HCT116 (cell line): ENCODE measurements around the gene SDK1. TPM values are rescaled to one million over a fixed set of nuclear protein-coding genes. Genes with fewer than 3 reads are reported as not detected.

Experiments
- ATAC-seq: fragments of 200-7000 bp; cut with Tn5 transposase; 2 replicates; pipeline ENCODE4 v1.9.1; 2020; ENCODE audit warnings: mild to moderate bottlenecking, moderate library complexity
- BruUV-seq: library from RNA; stranded (reverse); fragments of 400-500 nt; replicated peaks from 2 replicates; lab custom pipeline; 2021; lab: Mats Ljungman, UMichigan
- CTCF ChIA-PET: fragments of 300-600 bp; sonication (Branson Sonifier 250); formaldehyde crosslinking; loops from one replicate; lab custom pipeline; 2021; ENCODE audit warnings: antibody characterized with exemption; lab: Charles Lee
- POLR2A ChIA-PET: fragments of 300-600, 350-600 bp; sonication (Branson Sonifier 250); formaldehyde crosslinking; loops from one replicate; lab custom pipeline; 2021; ENCODE audit warnings: antibody characterized with exemption; lab: Charles Lee
- RAD21 ChIA-PET, 2 experiments: fragments of 300-600 bp; sonication (Branson Sonifier 250); formaldehyde crosslinking; loops; one replicate each; lab custom pipeline; 2023; ENCODE audit warnings: low total read pairs in 2 of 2; ENCODE audit not compliant: uncharacterized antibody in 2 of 2, unreplicated experiment in 2 of 2, low non-redundant PET in 1 of 2; lab: Charles Lee
- DNase-seq: peaks from one replicate; pipeline ENCODE4 v3.0.0-alpha.2; 2010; ENCODE audit warnings: low read depth, low spot score
- H2AFZ ChIP-seq: fragments of 200-600 bp; shearing (Covaris generic), sonication (generic); 2 replicates; pipeline ENCODE4 v1.6.1; 2017; ENCODE audit warnings: low read depth, mixed run types, mixed read lengths, antibody characterized with exemption, low read length; ENCODE audit not compliant: poor library complexity, severe bottlenecking
- H3K27ac ChIP-seq: 2 replicates; pipeline ENCODE4 v1.5.1; 2012; ENCODE audit warnings: low read depth, low read length
- H3K27me3 ChIP-seq: fragments of 200-600 bp; sonication (generic); 2 replicates; pipeline ENCODE4 v1.6.1; 2016; ENCODE audit warnings: mixed run types, low read length, mixed read lengths; ENCODE audit not compliant: insufficient read depth
- H3K36me3 ChIP-seq, 2 experiments: fragments of 200-500 bp in 1 of 2; fragments of 200-600 bp in 1 of 2; sonication (Bioruptor generic) in 1 of 2; sonication (generic) in 1 of 2; 2 replicates each; pipeline versions ENCODE4 v1.5.1 to v1.6.1; 2014 to 2016; ENCODE audit warnings: low read length in 2 of 2, inconsistent platforms in 1 of 2, mixed read lengths in 1 of 2, mixed run types in 1 of 2; ENCODE audit not compliant: insufficient read depth in 2 of 2, control insufficient read depth in 1 of 2
- H3K4me1 ChIP-seq, 2 experiments: fragments of 200-600 bp in 1 of 2; sonication (generic) in 1 of 2; 2 replicates each; pipeline versions ENCODE4 v1.5.1 to v1.6.1; 2012 to 2017; ENCODE audit warnings: low read length in 2 of 2, inconsistent platforms in 1 of 2, mild to moderate bottlenecking in 1 of 2, mixed read lengths in 1 of 2, mixed run types in 1 of 2, moderate library complexity in 1 of 2; ENCODE audit not compliant: insufficient read depth in 2 of 2, control insufficient read depth in 1 of 2
- H3K4me2 ChIP-seq: fragments of 200-600 bp; sonication (generic); 2 replicates; pipeline ENCODE4 v1.6.1; 2017; ENCODE audit warnings: mixed run types, low read length, mixed read lengths
- H3K4me3 ChIP-seq, 2 experiments: fragments of 200-600 bp in 1 of 2; sonication (generic) in 1 of 2; replicated peaks in 1 of 2; 2 replicates each; pipeline ENCODE4 v1.5.1; 2011 to 2016; ENCODE audit warnings: low read length in 2 of 2, control low read depth in 1 of 2, low read depth in 1 of 2, mild to moderate bottlenecking in 1 of 2, mixed read lengths in 1 of 2, mixed run types in 1 of 2
- H3K79me2 ChIP-seq: fragments of 200-600 bp; sonication (generic); 2 replicates; pipeline ENCODE4 v1.6.1; 2017; ENCODE audit warnings: mild to moderate bottlenecking, mixed run types, low read length, moderate library complexity, mixed read lengths; ENCODE audit not compliant: insufficient read depth
- H3K9ac ChIP-seq: fragments of 200-600 bp; sonication (generic); 2 replicates; pipeline ENCODE4 v1.6.1; 2016; ENCODE audit warnings: low read length, mixed read lengths
- H3K9me2 ChIP-seq: fragments of 200-600 bp; sonication (generic), shearing (Covaris generic); 2 replicates; pipeline ENCODE4 v1.6.1; 2017; ENCODE audit warnings: mixed run types, mild to moderate bottlenecking, moderate library complexity; ENCODE audit not compliant: insufficient read depth
- H3K9me3 ChIP-seq, 2 experiments: fragments of 200-500 bp in 1 of 2; fragments of 200-600 bp in 1 of 2; sonication (Bioruptor generic) in 1 of 2; sonication (generic) in 1 of 2; 2 replicates each; pipeline ENCODE4 v1.6.1; 2014 to 2017; ENCODE audit warnings: low read length in 2 of 2, mixed read lengths in 2 of 2, inconsistent platforms in 1 of 2, low read depth in 1 of 2, mild to moderate bottlenecking in 1 of 2, mixed run types in 1 of 2, moderate library complexity in 1 of 2; ENCODE audit not compliant: control insufficient read depth in 1 of 2, insufficient read depth in 1 of 2
- H4K20me1 ChIP-seq: fragments of 200-600 bp; sonication (generic), shearing (Covaris generic); 2 replicates; pipeline ENCODE4 v1.6.1; 2017; ENCODE audit warnings: mixed run types, mild to moderate bottlenecking, moderate library complexity; ENCODE audit not compliant: insufficient read depth
- CBX3 ChIP-seq: IDR thresholded peaks from 2 replicates; pipeline ENCODE4 v1.6.1; 2012; ENCODE audit warnings: low read depth
- CEBPB ChIP-seq: IDR thresholded peaks from 2 replicates; pipeline ENCODE4 v1.6.1; 2012; ENCODE audit warnings: low read depth
- EZH2 ChIP-seq: fragments of 200-600 bp; sonication (generic); IDR thresholded peaks from 2 replicates; pipeline ENCODE4 v1.6.1; 2017; ENCODE audit warnings: antibody characterized with exemption, mixed run types
- EZH2phosphoT487 ChIP-seq: fragments of 200-600 bp; IDR thresholded peaks from 2 replicates; pipeline ENCODE4 v1.6.1; 2018; ENCODE audit warnings: antibody characterized with exemption, borderline replicate concordance
- FOSL1 ChIP-seq: IDR thresholded peaks from 2 replicates; pipeline ENCODE4 v1.6.1; 2012; ENCODE audit warnings: low read depth
- POLR2A ChIP-seq: IDR thresholded peaks from 2 replicates; pipeline ENCODE4 v1.7.0; 2011; ENCODE audit warnings: borderline replicate concordance; ENCODE audit not compliant: insufficient read depth, insufficient read length; ENCODE audit errors: extremely low read depth
- POLR2AphosphoS5 ChIP-seq: IDR thresholded peaks from 2 replicates; pipeline ENCODE4 v1.6.1; 2011; ENCODE audit warnings: mild to moderate bottlenecking, low read depth, low read length, moderate library complexity
- SRF ChIP-seq: IDR thresholded peaks from 2 replicates; pipeline ENCODE4 v1.6.1; 2012; ENCODE audit warnings: low read depth
- TCF7L2 ChIP-seq: IDR thresholded peaks from 2 replicates; pipeline ENCODE4 v1.7.0; 2011; ENCODE audit warnings: borderline replicate concordance, inconsistent platforms; ENCODE audit not compliant: insufficient read depth, insufficient read length; ENCODE audit errors: extremely low read depth
- ZFX ChIP-seq: fragments of 450-650 bp; IDR thresholded peaks from 2 replicates; pipeline ENCODE4 v1.6.1; 2017
- ZNF274 ChIP-seq: fragments of 200-500 bp; sonication (Bioruptor generic); IDR thresholded peaks from 2 replicates; pipeline ENCODE4 v1.6.1; 2014; ENCODE audit warnings: mild to moderate bottlenecking, low read depth, low read length, inconsistent platforms
- intact Hi-C: fragments of 100-400 bp; cut with micrococcal nuclease; formaldehyde crosslinking; loops from 2 replicates; pipeline ENCODE4 v1.10.0; 2022
- total RNA-seq: library from RNA; stranded (reverse); gene quantifications from one replicate; pipeline ENCODE4 v1.2.1, GENCODE V29; 2021; ENCODE audit not compliant: unreplicated experiment
- TF ChIP-seq, protein P1 (sequence below): IDR thresholded peaks from 2 replicates; pipeline ENCODE4 v1.6.1; 2012
- TF ChIP-seq, protein P2 (sequence below), 3 experiments: fragments of 200-600 bp in 1 of 3; sonication (generic) in 1 of 3; IDR thresholded peaks in 2 of 3; conservative IDR thresholded peaks in 1 of 3; 2 replicates each; pipeline ENCODE4 v1.5.1; 2012 to 2017; ENCODE audit warnings: low read depth in 2 of 3, low read length in 2 of 3, antibody characterized with exemption in 1 of 3, borderline replicate concordance in 1 of 3, control low read depth in 1 of 3, mild to moderate bottlenecking in 1 of 3, mixed read lengths in 1 of 3, mixed run types in 1 of 3, moderate library complexity in 1 of 3; ENCODE audit not compliant: insufficient read depth in 1 of 3
- TF ChIP-seq, protein P3 (sequence below): IDR thresholded peaks from 2 replicates; pipeline ENCODE4 v1.6.1; 2012; ENCODE audit warnings: low read depth

SDK1 gene
- total RNA-seq, 1 experiment from 2014 or later: 0.05 TPM

DNA sequence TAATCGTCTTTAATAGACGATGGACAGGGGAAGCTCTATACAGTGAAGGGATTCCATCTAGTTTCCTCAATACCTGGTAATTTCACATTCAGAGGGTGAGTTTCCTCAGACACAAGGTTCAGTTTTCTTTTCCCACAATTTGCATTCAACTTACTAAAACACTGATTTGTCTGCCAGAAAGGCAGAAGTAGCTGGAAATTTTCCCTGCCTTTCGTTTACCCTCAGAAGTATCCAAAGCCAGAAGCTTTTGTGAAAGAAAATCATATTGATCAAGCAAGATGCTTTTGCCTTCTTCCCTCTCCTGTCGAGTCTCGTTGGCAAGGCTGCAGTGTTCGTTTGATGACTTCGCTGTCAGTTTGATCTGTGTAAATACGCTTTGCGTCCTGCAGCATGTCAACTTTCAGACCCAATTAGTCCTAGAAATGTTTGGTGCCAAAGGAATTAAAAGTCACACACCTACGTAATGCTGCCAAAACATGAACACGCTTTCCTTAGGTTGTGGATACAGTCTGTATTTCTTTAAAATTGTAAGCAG lies 749.1 kb downstream of the SDK1 start:
- Histone ChIP-seq H3K9ac (no peak overlapping the region), H3K4me3 (no peak overlapping the region), H3K27me3 (peaks cover 15% of the 10 kb centered on the region), H3K9me3 (no peaks in the 10 kb centered on the region), H4K20me1 (no peaks in the 10 kb centered on the region), H3K36me3 (no peaks in the 10 kb centered on the region), H3K79me2 (no peaks in the 10 kb centered on the region), H3K9me2 (no peaks in the 10 kb centered on the region), H3K4me2 (no peak overlapping the region), H3K27ac (no peak overlapping the region), H3K4me1 (no peaks in the 10 kb centered on the region), H2AFZ (no peak overlapping the region)
- intact Hi-C loops: no loop called here
- ATAC-seq (no peak), DNase-seq (no peak)
- ChIA-PET RAD21 (no interaction called here), CTCF (no interaction called here), POLR2A (no interaction called here)
- no peak for TF ChIP-seq ZNF274
- TF ChIP-seq, protein P1, sequence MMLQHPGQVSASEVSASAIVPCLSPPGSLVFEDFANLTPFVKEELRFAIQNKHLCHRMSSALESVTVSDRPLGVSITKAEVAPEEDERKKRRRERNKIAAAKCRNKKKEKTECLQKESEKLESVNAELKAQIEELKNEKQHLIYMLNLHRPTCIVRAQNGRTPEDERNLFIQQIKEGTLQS: no peak
- TF ChIP-seq EZH2phosphoT487: no peak
- TF ChIP-seq, protein P2, sequence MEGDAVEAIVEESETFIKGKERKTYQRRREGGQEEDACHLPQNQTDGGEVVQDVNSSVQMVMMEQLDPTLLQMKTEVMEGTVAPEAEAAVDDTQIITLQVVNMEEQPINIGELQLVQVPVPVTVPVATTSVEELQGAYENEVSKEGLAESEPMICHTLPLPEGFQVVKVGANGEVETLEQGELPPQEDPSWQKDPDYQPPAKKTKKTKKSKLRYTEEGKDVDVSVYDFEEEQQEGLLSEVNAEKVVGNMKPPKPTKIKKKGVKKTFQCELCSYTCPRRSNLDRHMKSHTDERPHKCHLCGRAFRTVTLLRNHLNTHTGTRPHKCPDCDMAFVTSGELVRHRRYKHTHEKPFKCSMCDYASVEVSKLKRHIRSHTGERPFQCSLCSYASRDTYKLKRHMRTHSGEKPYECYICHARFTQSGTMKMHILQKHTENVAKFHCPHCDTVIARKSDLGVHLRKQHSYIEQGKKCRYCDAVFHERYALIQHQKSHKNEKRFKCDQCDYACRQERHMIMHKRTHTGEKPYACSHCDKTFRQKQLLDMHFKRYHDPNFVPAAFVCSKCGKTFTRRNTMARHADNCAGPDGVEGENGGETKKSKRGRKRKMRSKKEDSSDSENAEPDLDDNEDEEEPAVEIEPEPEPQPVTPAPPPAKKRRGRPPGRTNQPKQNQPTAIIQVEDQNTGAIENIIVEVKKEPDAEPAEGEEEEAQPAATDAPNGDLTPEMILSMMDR (IDR thresholded peaks at IDR 0.05 in 2 of 3, conservative IDR thresholded peaks at IDR 0.05 in 1 of 3; ENCODE audit: borderline replicate concordance in 1 of 3, insufficient read depth in 1 of 3, low read depth in 2 of 3, low read length in 2 of 3): no peak
- TF ChIP-seq CEBPB: no peak
- no peak for TF ChIP-seq POLR2AphosphoS5
- no peak for TF ChIP-seq FOSL1
- no peak for TF ChIP-seq EZH2
- TF ChIP-seq, protein P3, sequence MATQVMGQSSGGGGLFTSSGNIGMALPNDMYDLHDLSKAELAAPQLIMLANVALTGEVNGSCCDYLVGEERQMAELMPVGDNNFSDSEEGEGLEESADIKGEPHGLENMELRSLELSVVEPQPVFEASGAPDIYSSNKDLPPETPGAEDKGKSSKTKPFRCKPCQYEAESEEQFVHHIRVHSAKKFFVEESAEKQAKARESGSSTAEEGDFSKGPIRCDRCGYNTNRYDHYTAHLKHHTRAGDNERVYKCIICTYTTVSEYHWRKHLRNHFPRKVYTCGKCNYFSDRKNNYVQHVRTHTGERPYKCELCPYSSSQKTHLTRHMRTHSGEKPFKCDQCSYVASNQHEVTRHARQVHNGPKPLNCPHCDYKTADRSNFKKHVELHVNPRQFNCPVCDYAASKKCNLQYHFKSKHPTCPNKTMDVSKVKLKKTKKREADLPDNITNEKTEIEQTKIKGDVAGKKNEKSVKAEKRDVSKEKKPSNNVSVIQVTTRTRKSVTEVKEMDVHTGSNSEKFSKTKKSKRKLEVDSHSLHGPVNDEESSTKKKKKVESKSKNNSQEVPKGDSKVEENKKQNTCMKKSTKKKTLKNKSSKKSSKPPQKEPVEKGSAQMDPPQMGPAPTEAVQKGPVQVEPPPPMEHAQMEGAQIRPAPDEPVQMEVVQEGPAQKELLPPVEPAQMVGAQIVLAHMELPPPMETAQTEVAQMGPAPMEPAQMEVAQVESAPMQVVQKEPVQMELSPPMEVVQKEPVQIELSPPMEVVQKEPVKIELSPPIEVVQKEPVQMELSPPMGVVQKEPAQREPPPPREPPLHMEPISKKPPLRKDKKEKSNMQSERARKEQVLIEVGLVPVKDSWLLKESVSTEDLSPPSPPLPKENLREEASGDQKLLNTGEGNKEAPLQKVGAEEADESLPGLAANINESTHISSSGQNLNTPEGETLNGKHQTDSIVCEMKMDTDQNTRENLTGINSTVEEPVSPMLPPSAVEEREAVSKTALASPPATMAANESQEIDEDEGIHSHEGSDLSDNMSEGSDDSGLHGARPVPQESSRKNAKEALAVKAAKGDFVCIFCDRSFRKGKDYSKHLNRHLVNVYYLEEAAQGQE: no peak
- TF ChIP-seq TCF7L2: no peak
- no peak for TF ChIP-seq ZFX
- TF ChIP-seq CBX3: no peak
- no peak for TF ChIP-seq SRF
- TF ChIP-seq POLR2A: no peak
- BruUV-seq: no TSS peak
